HG03039 (cell line): ENCODE results near the gene SPECC1.
"Not testable (repeated sequence)": the region's sequence is repeated elsewhere in the genome, so short reads cannot be mapped to it uniquely, and the experiment has no call there.

Experiments used
- ATAC-seq: cut with Tn5 transposase; IDR thresholded peaks from one replicate; pipeline ENCODE4 v1.9.1; 2021; ENCODE audit warnings: mild to moderate bottlenecking, moderate library complexity; ENCODE audit not compliant: unreplicated experiment

SPECC1 gene

GRCh38 chr17:20165516-20165915, 156.4 kb downstream of the SPECC1 start:
- not testable (repeated sequence) for ATAC-seq

DNA sequence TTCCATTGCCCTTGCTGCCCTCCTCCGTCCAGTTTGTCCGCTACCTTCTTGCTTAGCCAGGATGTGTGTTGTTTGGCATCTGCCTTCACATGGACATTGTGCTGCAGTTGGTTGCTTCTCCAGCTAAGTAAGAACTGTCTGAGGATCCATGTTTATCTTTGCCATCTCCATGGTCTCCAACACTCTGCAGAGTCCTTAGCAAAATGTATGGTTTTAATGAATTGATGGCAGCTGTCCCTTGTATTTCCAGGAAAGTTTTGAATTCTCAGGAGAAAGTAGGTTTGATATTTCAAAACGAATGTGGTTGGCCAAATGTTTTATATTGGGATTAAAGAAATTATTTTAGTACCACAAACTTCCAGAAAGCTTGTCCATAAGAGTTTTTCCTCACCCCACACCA, 160.9 kb downstream of the SPECC1 start:
- no peak for ATAC-seq

DNA sequence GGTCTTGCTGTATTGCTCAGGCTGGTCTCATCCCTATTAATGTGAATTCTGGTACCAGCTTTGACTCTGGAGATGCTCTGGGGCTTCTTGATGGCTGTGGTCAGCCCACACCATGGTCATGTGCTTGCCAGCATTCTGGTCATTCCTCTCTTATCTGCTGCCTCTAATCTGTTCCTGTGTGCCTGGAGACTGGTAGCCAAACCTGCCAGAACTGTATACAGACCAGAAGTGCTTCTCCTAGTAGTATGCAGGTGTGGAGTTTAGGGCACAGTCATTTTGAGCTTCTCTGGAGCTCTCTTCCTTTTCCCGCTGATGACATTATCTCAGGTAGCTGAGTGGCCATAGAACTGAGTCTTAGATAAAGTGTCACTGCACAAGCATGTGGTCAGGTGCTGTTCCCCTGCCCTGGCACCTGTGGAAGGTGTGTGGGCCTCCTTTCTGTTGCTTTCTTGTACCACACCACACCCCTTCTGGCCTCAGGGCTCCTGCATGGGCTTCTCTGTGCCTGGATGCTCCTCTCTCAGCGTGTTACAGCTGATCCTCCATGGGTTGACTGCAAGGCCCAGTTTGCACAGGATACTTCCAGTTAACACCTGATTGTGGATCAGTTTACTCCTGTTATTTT, 162.7 kb downstream of the SPECC1 start:
- no peak for ATAC-seq

DNA sequence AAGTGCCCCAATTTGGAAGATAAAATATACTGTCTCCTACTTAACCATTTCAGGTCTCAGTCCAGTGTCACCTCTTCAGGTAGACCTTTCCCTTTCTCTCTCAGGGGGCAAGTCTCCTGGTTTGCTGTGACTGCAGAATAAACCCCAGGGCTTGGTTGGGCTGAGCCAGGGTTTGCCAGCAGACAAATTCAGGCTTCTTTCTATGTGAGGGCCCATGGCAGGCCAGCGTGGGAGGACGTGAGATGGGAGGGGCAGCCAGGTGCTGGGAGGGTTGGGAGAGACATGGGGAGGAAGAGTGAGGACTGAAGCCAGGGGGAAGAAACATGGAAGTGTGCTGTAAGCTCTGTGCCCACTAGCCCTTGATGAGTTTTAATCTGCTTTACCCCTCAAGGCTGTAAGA, 163.2 kb downstream of the SPECC1 start:
- no peak for ATAC-seq

- no peak for ATAC-seq
These were observed 163.9 kb downstream of the SPECC1 start for GRCh38 chr17:20173091-20173490.

- ATAC-seq = no peak
These were observed 165.6 kb downstream of the SPECC1 start for GRCh38 chr17:20174588-20175265.

- no peak for ATAC-seq
These were observed 169.9 kb downstream of the SPECC1 start for GRCh38 chr17:20179041-20179440.

DNA sequence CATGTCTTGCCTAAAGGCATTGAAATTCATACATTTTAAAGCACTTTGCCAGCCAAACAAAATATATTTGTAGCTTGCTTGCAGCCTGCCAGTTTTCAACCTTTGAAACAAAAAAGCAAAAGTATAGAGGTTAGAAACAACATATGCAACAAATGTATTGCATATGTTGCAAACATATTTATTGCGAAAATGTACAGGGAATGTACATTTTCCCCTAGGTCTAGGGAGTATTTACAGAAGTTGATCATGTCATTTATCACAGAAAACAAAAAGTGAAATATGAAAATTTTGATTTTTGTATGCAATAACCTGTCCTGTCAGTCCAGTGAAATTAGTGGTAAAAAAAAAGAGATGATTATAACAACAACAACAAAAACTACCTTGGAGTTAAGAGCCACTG, 171.5 kb downstream of the SPECC1 start:
- ATAC-seq = no peak

DNA sequence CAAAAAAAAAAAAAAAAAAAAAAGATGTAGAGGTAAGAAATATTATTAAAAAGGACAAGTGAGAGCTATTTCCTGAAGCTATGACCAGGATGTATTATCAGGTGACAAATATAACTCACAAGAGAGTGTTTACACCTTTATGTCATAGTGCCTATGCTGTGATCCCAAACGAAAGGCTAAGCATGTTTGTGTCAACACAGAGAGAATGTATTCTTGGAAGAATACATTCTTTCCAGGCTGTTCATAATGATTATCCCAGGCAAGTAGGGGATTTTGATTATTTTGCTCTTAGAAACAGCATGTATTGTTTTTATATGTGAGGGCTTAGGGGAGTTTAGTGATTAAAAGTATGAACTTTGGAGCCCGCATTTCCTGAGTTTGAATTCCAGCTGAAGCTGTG, 175.0 kb downstream of the SPECC1 start:
- ATAC-seq = no peak

DNA sequence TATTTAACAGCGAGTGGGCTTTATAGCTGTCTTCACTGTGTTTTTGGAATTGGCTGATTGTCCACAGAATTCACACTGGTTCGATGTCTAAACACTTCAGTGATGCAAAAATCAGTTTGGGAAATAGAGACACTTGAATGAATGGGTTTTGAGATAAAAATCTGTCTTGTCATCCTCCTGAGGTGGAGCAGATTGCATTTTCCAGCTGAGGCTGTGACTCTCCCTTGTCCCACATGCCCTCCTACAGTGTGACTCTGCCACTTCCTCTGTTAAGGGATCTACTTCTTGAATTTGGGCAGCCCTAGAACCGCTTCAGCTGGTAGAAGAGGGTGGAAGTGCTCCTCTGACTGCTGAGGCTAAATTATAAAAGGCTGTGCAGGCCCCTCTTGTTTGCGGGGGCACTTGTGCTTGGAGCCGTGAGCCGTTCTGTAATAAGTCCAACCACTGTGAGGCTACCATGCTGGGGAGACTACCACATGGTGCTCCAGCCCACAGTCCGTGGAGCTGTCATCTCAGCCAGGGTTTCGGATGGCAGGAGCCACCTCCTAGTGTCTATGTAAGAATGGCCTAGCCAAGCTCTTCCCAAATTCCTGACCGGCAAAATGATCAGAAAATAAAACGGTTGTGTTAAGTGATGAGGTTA, 175.9 kb downstream of the SPECC1 start:
- no peak for ATAC-seq

- no peak for ATAC-seq
These were observed 177.9 kb downstream of the SPECC1 start for GRCh38 chr17:20187049-20187448.

- ATAC-seq = no peak
These were observed 180.1 kb downstream of the SPECC1 start for GRCh38 chr17:20189302-20189701.

- no peak for ATAC-seq
These were observed 180.8 kb downstream of the SPECC1 start for GRCh38 chr17:20189979-20190378.

DNA sequence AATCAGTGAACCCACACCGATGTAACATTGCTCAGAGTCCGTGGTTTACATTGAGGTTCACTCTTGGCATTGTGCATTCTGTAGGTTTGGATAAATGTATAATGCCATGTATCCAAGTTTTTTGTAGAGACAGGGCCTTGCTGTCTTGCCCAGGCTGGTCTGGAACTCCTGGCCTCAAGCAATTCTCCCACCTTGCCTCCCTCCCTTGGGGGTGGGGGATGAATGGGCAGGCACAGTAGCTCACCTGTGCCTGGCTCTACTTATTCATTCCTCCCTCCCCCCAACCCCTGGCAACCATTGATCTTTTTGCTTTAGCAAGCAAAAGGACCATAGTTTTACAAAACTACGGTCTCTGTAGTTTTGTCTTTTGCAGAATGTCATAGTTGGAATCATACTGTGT, 181.4 kb downstream of the SPECC1 start:
- no peak for ATAC-seq

- ATAC-seq = no peak
These were observed 181.9 kb downstream of the SPECC1 start for GRCh38 chr17:20191056-20191455.

GRCh38 chr17:20196286-20196685, 187.1 kb downstream of the SPECC1 start:
- not testable (repeated sequence) for ATAC-seq

- ATAC-seq = no peak
These were observed 188.2 kb downstream of the SPECC1 start for GRCh38 chr17:20197272-20197926.

GRCh38 chr17:20200016-20200795, 191.0 kb downstream of the SPECC1 start:
- ATAC-seq = no peak

DNA sequence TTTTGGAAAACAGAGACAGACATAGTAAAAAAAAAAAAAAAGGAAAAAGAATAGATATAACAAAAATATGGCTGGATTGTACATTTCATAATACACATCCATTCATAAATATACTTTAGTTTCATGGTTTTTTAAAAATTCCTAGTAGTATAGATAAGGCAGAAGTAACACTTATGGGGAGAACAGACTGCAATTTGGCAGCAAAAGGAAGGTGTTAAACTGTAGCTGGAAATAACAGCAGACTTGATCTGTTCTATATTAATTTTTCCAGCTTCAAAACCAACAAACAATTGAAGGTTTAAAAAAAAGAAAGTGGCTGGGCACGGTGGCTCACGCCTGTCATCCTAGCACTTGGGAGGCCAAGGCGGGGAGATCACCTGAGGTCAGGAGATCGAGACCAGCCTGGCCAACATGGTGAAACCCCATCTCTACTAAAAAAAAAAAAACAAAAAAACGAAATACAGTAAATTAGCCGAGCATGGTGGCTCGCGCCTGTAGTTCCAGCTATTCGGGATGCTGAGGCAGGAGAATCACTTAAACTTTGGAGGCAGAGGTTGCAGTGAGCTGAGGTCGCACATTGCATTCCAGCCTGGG, 191.8 kb downstream of the SPECC1 start:
- no peak for ATAC-seq

GRCh38 chr17:20202141-20202621, 193.0 kb downstream of the SPECC1 start:
- ATAC-seq = no peak
